GM18498 (cell line): ENCODE results near the gene TBC1D5.
"Not testable (repeated sequence)": the region's sequence is repeated elsewhere in the genome, so short reads cannot be mapped to it uniquely, and the experiment has no call there.

Experiments
- ATAC-seq: cut with Tn5 transposase; IDR thresholded peaks from one replicate; pipeline ENCODE4 v1.9.1; 2021; ENCODE audit warnings: mild to moderate bottlenecking, moderate library complexity; ENCODE audit not compliant: unreplicated experiment

The TBC1D5 gene

GRCh38 chr3:17714473-17714872, 28.0 kb downstream of the TBC1D5 start:
- no peak for ATAC-seq

GRCh38 chr3:17709236-17709810, 33.1 kb downstream of the TBC1D5 start:
- no peak for ATAC-seq

- no peak for ATAC-seq
Measured at GRCh38 chr3:17707813-17708543, 34.5 kb downstream of the TBC1D5 start.

GRCh38 chr3:17705991-17706390, 36.4 kb downstream of the TBC1D5 start:
- ATAC-seq, result not testable (repeated sequence)

- ATAC-seq, result not testable (repeated sequence)
Measured at GRCh38 chr3:17699815-17700214, 42.6 kb downstream of the TBC1D5 start.

- ATAC-seq, result not testable (repeated sequence)
Measured at GRCh38 chr3:17695665-17696064, 46.8 kb downstream of the TBC1D5 start.

GRCh38 chr3:17693670-17693999, 48.8 kb downstream of the TBC1D5 start:
- ATAC-seq, result not testable (repeated sequence)

- not testable (repeated sequence) for ATAC-seq
Measured at GRCh38 chr3:17692846-17693669, 49.4 kb downstream of the TBC1D5 start.

GRCh38 chr3:17687566-17687965, 54.9 kb downstream of the TBC1D5 start:
- ATAC-seq, result no peak

- no peak for ATAC-seq
Measured at GRCh38 chr3:17686613-17687012, 55.8 kb downstream of the TBC1D5 start.

GRCh38 chr3:17683542-17684207, 58.8 kb downstream of the TBC1D5 start:
- no peak for ATAC-seq

GRCh38 chr3:17680530-17680929, 61.9 kb downstream of the TBC1D5 start:
- no peak for ATAC-seq

- ATAC-seq, result peak; percentile 75
Measured at GRCh38 chr3:17678116-17678741, 64.2 kb downstream of the TBC1D5 start.

GRCh38 chr3:17674082-17674686, 68.2 kb downstream of the TBC1D5 start:
- ATAC-seq, result no peak

GRCh38 chr3:17672506-17672905, 69.9 kb downstream of the TBC1D5 start:
- ATAC-seq, result no peak

GRCh38 chr3:17670749-17671148, 71.7 kb downstream of the TBC1D5 start:
- no peak for ATAC-seq

- no peak for ATAC-seq
Measured at GRCh38 chr3:17664923-17665322, 77.5 kb downstream of the TBC1D5 start.

GRCh38 chr3:17656264-17656663, 86.2 kb downstream of the TBC1D5 start:
- ATAC-seq, result peak; percentile 5

- ATAC-seq, result peak; percentile 89
Measured at GRCh38 chr3:17655743-17656142, 86.7 kb downstream of the TBC1D5 start.

- ATAC-seq, result not testable (repeated sequence)
Measured at GRCh38 chr3:17649748-17650147, 92.7 kb downstream of the TBC1D5 start.
